HG03064 (cell line): ENCODE data around the gene WDR6.

Experiments used
- ATAC-seq: cut with Tn5 transposase; IDR thresholded peaks from one replicate; pipeline ENCODE4 v1.9.1; 2021; ENCODE audit warnings: low read depth; ENCODE audit not compliant: unreplicated experiment

Gene WDR6

DNA sequence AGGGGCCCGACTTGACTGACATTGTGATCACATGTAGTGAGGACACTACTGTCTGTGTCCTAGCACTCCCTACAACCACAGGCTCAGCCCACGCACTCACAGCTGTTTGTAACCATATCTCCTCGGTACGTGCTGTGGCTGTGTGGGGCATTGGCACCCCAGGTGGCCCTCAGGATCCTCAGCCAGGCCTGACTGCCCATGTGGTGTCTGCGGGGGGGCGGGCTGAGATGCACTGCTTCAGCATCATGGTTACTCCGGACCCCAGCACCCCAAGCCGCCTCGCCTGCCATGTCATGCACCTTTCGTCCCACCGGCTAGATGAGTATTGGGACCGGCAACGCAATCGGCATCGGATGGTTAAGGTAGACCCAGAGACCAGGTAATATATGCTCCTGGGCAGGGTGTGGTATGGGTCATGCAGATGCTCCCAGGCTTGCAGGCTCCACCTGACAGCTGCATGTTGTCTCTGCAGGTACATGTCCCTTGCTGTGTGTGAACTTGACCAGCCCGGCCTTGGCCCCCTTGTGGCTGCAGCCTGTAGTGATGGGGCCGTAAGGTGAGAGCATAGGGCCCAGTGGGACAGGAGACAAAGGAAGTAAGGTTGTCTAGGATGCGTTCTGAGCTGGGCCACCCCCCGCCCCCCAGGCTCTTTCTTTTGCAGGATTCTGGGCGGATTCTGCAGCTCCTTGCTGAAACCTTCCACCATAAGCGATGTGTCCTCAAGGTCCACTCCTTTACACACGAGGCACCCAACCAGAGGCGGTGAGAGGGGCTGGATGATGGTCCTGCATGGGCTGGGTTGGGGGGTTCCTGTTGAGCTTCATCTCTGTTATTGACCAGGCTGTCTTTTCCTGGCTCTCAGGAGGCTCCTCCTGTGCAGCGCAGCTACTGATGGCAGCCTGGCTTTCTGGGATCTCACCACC is 6.8 kb downstream of the WDR6 start:
- no peak for ATAC-seq

DNA sequence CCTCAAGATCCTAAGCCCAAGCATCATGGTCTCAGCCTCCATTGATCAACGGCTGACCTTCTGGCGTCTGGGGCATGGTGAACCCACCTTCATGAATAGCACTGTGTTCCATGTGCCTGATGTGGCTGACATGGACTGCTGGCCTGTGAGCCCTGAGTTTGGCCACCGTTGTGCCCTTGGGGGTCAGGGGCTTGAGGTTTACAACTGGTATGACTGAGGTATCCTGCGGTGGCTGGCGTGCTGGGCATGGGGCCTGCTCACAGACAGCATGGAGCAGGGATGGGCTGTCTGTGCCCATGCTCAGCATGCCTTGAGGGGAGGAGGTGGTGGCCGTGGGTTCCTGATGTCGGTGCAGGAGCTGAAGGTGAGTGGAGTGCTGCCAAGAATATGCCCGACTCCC is 7.9 kb downstream of the WDR6 start:
- ATAC-seq: no peak

DNA sequence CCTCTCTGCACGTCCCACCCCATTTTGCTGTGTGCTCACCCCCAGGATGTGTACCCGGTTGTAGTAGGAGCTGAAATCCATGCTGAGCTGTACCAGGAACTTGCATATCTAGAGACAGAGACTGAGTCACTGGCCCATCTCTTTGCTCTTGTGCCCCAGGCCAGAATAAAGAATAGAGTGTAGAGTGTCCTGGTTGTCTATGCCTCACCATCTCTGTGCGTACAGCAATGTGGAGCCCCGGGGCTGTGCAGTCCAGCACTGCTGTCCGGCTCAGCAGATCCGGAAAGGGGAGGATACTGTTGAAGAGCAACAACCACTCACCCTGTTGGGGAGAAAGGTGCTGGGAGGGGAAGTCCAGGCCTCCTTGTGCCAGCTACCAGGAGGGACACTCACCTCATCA is 8.6 kb downstream of the WDR6 start:
- no peak for ATAC-seq

DNA sequence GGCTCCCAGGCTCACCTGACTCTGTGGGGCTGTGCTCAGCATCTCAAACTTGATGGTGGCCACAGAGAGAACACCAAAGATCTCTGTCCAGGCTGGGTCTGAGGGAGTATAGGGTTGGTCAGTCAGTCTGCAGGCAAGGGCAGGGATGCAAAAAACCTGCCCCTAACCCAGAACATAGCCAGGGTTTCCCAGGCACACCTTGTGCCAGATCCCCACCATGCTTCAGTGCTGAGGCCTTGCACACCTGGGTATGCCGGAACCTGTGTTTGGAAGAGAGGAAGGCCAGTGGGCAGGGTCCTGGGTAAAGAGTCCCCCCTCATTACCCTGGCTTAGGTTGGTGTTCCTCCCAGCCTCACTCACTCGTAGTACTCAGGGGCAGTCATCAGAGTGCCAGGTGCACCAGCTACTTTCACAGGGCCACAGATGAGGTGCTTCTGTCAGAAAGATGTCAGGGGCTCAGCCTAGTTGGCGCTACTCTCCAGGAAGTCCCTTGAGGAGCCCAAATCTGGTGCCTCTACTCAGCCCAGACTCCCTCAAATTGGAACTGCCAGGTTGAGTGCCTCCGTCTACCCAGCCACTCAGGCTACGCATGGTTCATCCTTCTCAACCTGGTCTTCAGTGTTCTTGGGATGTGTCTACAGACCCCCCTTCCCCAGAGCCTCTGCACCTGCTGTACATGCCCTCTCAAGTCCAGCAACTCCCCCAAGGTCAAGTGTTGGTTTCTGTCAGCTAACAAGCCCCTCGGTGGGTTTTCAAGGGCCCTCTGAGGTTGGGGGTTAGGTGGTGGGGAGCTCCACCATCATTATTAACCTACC is 9.4 kb downstream of the WDR6 start:
- no peak for ATAC-seq

DNA sequence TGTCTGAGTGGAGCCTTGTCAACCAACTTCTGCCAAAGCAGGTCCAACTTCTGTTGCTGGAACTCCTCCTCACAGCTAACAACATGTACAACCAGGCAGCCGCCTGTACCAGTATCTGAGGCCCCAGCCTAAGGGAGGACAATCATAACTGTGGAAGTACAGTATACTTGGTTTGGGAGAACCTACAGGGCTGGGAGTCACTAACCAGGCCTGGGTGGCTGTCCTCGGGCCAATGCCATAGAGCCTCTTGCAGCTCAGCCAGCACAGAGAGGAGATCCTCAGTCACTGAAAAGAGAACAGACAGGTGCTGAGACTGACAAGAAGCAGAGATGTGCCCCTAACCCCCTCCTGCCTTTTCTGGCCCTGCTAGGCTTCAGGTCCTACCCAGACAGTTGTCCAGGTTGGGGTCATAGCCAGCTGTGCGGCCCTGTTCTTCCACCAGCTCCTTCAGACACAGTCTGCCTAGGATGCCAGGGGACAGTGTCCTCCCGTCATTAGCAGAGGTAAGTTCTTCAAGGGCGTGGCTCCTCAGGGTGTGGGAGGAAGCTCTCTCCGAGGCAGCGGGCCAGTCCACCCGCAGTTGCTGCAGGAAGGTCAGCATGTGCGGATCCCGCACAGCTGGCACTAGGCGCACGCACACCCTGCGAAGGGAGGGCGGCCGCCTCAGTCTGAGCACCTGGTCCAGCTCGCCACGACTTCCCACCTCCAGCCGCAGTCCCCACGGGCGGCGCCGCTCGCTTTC is 10.2 kb downstream of the WDR6 start:
- no peak for ATAC-seq

DNA sequence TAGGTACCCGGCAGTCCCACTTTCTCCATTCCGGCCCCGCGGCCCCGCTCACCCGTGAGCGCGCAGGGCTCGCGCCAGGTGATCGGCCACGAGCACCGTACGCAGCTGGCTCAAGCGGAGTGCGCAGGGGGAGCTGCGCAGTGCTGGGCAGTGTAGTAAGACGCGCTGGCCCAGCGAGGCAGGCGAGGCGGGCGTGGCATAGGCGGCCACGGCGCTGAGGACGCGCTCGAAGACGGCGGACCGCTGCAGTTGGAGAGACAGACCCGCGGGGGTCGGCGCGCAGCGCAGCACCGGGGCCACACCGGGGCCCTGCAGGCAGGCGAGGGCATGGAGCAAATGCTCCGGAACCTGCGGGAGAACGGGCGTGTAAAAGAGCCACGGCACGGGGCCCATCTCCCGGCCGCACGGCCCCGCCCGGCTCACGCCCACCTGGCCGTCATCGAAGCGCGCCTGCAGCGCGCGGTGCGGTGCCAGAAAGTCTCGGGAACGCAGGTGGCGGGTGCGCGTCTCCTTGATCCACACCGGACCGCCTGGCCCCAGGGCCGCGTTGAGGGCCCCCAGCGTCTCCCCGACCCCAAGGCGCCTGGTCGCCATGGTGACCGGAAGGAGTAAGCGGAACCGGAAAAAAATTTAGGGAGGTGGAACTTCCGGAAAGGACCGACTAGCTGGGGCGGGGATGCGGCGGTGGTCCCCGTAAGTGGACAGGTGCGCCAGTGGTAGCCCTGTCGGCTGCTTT is 10.9 kb downstream of the WDR6 start, which contains the start of gene DALRD3:
TSS of gene DALRD3 (minus strand) at position 610 of the 736 bp plus-strand sequence. CDS start at position 594, 16 bp downstream.
- no peak for ATAC-seq

DNA sequence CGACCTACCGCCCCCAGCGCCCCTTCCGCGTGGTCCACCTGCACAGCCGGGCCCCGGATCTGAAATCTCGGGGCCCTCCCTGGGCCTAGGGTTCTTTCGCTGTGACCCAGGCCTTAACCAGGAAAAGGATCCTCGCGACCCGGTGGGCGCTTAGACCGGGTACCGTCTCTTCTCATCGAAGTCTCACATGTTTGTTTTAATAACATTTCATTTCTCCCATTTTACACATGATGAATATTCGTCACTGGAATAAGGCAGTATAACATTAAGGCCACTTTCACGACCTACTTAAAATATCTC is 11.5 kb downstream of the WDR6 start:
- no peak for ATAC-seq

DNA sequence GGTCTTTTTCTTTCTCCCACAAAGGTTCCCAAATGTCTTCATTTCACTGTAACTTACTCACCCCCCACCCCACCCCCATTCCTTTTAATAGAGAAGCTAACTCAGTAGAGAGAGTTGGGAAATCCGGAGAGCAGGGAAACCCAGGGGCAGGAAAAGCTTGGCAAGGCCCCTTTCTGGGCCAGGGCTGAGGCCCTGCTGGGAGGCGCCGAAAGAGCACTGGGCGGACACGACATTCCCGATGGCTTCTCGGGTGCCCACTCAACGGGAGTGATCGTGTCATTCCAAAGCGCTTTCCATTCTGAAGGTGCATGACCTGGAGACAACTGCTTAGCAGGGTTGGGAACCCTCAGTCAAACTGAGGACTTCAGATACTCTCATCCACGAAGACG is 12.7 kb downstream of the WDR6 start:
- no peak for ATAC-seq

DNA sequence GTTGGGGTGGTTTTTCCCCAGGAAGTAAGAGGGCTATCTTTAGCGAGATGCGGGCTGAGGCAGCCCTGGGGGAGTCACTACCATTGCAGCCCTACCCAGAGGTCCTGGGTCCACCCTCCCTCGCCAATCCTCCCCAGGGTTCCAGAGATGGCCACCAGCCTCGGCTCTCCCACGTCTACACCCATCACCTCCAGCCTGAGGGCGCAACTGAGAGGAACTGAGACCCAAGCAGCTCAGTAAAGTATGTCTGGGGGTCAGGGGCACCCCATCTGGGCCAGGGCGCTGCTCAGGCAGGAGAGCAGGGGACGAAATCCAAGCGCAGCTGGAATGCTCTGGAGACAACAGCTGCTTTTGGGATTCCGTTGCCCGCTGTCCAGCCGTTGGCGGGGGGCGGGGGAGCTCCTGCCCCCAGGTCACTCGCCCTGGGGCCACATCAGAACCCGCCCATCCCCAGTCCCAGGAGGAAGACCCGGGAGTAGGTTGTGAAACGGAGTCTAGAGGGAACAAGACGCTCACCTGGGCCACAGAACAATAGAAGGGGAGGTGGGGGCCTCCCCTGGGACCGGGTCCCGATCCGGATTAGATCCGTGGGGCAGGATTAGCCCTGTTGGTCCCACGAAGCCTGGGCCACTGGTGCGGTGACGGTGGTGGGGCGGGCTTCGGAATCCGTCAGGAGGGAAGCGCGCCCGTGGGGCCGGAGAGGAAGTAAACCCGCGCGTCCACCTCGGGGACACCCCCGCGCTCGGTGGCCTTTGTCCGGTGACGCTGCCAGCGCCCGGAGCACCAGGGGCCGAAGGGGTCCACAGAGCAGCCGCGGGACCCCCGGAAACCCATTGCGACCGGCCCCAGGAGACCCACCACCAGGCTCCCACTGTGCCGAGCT is 13.4 kb downstream of the WDR6 start:
- no peak for ATAC-seq

DNA sequence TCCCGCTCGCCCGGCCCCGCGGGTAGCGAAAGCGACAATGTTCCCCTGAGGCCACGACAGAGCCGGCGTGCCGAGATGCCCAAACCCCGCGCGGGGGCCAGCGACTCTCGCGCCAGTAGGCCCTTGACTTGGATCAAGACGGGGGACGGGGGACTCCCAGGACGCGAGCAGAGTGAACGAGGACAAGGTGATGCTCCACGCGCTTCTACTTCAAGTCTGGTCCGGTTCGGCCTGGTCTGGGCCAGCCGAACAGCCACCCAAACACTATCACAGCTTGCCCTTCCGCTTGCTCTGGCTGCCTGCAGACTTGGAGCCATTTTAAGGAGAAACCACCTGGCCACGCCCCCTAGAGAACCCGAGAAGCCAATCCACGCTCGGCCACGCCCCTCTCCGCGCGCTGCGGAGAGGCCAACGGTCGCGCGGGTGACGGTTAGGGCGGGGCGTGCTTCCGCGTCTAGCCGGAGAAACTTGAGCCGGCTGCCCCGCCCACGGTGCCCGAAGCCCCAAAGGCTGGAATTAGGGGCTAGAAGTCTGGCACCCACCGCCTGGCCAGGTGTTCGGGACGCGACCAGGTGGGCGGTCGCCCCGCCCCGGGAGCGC is 14.1 kb downstream of the WDR6 start:
- ATAC-seq: peak; percentile 44

DNA sequence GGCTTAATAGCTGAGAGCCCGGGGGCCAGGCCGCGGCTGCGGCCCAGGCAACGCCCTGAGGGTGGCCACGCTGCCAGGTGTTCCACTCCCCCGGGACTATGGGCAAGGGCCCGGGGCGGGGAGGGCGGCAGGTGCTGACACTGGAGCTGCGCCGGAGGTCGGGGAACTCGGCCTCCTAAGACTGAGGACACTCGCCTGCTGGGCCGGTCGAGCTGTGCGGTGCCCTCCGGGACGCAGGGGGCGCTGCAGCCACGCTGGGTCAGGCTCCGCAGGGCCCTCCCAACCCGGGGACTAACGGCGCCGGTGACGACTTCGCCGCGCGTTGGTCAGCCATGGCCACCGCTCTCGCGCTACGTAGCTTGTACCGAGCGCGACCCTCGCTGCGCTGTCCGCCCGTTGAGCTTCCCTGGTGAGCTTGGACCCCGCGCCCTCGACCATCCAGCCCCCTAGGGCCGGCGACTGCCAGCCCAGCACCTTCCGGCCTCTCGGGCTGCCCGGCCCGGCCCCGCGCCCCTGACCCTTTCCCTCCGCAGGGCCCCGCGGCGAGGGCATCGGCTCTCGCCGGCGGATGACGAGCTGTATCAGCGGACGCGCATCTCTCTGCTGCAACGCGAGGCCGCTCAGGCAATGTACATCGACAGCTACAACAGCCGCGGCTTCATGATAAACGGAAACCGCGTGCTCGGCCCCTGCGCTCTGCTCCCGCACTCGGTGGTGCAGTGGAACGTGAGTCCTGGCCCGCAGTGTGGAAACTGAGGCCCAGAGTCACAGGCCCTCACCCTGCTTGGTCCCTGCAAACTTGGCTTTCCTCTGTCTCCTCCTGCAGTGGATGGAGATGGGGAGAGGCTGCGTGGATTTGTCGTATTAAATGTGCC is 14.9 kb downstream of the WDR6 start, which contains the start of gene NDUFAF3:
TSS of gene NDUFAF3 (plus strand) at position 309 of the 875 bp plus-strand sequence. CDS start at position 333, 24 bp downstream.
- peak; percentile 60 for ATAC-seq

DNA sequence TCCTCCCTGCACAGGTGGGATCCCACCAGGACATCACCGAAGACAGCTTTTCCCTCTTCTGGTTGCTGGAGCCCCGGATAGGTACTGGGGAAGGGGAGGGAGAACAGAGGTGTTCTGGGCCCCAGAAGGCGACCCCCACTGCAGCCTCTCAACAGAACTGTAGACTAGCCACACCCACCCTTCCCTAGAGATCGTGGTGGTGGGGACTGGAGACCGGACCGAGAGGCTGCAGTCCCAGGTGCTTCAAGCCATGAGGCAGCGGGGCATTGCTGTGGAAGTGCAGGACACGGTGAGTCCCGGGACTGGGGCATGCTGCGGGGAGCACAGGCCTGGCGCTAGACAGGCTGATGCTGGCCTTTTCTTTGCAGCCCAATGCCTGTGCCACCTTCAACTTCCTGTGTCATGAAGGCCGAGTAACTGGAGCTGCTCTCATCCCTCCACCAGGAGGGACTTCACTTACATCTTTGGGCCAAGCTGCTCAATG is 15.5 kb downstream of the WDR6 start:
- ATAC-seq: no peak

DNA sequence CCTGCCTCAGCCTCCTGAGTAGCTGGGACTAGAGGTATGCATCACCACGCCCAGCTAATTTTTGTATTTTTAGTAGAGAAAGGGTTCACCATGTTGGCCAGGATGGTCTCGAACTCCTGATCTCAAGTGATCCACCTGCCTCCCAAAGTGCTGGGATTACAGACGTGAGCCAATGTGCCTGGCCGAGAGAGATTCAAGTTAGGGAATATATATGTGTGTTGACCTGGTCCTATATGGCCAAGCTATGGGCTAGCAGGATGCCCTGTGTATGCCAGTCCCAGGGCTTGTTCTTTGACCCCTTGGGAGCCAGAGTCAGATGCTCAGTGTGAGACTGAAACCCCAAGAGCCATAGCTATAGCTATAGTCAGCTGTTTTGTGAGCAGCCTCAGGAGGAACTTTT is 16.6 kb downstream of the WDR6 start:
- no peak for ATAC-seq

DNA sequence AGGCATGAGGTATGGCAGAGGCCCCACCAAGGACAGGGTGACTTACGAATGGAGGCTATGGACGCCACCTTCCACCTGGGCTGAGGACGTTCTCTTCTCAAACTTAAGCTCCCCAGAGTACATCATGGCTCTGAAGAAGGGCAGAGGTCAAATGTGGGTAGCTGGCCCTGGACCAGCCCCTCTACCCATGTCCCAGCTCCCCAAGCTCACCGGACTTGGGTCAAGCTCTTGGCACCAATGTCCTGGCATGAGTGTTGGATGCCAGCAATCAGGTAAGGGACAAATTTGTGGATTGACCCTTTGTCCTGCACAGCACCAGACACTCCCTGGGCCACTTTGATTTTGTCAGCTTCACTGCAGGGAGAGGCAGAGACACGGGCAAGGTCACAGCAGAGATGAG is 17.3 kb downstream of the WDR6 start:
- no peak for ATAC-seq

DNA sequence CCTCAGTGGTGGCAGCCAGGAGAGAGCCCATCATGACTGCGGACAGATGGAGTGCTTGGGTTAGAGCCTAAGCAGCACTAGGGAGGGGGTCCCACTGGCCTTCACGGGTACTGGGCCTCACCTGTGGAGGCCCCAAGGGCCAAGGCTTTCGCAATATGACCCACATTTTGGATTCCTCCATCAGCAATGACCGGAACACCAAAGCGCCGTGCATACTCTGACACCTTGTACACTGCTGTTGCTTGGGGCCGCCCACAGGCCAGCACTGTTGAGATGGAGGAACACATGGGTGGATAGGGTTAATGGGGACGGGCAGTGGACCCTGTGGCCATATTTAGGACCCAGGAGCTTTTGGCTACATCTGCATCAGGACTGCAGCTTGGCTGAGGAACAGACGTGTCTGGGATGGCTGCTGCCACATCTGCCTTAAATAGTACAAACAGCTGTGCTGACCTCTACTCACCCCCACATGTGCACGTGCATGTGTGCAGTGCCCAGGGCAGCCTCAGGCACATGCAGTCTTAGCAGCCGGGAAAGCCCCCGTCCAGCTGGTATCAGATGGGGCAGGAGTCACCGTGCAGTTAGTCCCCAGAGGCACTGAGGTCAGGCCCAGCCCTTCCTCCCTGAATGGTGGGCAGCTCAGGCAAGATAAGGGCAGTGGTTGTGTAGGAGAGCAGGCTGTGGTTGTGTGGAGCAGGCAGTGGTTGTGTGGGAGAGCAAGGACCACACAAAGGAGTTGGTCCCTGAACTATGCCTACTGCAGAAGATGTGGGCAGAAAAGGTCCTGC is 18.0 kb downstream of the WDR6 start:
- ATAC-seq: no peak

DNA sequence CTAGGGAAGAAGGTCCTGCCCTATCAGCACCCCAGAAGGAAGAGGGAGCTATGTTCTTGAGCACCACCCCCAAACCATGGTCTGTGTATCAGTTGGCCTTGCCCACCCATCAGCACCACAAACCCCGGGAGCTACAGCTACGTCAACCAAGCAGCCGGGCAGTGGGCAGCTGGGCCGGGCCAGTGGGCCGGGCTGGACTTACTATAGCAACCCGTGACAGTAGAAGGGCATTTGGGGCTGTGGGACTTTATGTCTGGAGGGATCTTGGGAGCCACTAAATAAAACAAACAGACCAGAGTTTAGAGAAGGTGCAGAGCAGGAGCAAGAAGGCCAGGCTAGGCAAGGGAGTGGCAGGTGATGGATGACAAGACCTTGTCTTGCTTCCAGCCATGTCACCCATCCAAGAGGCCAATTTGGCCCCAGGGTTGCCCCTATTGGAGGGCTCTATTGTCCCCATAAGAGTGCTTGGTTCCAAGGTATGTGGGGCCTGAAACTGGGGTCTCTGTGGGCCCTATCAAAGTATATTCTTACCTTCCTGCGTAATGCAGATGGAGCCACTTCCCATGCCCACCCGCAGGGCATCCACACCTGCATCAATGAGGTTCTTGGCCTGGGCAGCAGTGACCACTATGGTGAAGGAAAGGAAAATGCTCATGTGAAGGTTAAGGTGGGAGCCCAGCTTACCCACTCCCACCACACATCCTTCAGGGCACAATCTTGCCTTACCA is 18.8 kb downstream of the WDR6 start:
- no peak for ATAC-seq
